ENCODE data around the gene MROH7.

Gene MROH7

DNA sequence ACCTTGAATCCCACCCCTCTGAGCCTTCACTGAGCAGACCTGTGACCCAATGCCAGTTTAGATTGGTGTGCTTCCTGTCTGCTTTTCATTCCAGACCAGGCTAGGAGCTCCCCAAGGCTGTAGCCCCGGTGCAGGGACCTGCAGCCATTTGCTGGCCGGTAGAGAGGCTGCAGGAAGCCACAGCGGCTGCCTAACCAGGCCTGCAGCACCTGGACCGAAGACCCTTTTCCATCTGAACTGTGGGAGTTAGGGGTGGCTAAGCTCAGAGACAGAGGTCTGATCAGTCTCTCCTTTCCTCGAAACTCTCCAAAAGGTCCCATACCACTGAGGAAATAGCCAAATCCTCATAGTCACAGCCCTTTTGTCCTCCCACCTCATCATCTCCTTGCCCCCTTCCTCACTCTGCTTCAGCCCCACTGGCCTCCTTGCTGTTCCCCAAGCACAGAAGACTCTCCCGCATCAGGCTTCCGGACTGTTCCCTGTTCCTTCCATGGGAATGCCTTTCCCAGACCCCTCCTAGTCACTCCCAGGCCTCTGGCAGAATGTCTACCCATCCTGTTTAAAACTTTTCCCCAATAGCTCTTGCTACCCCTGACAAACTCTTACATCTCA is 73.4 kb downstream of the MROH7 start:
- no peak overlapping the region for H3K4me3 ChIP-seq (ENCODE audit: low read depth, low read length)
- TF ChIP-seq, protein P1, sequence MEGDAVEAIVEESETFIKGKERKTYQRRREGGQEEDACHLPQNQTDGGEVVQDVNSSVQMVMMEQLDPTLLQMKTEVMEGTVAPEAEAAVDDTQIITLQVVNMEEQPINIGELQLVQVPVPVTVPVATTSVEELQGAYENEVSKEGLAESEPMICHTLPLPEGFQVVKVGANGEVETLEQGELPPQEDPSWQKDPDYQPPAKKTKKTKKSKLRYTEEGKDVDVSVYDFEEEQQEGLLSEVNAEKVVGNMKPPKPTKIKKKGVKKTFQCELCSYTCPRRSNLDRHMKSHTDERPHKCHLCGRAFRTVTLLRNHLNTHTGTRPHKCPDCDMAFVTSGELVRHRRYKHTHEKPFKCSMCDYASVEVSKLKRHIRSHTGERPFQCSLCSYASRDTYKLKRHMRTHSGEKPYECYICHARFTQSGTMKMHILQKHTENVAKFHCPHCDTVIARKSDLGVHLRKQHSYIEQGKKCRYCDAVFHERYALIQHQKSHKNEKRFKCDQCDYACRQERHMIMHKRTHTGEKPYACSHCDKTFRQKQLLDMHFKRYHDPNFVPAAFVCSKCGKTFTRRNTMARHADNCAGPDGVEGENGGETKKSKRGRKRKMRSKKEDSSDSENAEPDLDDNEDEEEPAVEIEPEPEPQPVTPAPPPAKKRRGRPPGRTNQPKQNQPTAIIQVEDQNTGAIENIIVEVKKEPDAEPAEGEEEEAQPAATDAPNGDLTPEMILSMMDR (IDR thresholded peaks at IDR 0.05; ENCODE audit: control insufficient read depth, extremely low read depth, insufficient read depth), result no peak
- no peak for DNase-seq (ENCODE audit: low read depth)

DNA sequence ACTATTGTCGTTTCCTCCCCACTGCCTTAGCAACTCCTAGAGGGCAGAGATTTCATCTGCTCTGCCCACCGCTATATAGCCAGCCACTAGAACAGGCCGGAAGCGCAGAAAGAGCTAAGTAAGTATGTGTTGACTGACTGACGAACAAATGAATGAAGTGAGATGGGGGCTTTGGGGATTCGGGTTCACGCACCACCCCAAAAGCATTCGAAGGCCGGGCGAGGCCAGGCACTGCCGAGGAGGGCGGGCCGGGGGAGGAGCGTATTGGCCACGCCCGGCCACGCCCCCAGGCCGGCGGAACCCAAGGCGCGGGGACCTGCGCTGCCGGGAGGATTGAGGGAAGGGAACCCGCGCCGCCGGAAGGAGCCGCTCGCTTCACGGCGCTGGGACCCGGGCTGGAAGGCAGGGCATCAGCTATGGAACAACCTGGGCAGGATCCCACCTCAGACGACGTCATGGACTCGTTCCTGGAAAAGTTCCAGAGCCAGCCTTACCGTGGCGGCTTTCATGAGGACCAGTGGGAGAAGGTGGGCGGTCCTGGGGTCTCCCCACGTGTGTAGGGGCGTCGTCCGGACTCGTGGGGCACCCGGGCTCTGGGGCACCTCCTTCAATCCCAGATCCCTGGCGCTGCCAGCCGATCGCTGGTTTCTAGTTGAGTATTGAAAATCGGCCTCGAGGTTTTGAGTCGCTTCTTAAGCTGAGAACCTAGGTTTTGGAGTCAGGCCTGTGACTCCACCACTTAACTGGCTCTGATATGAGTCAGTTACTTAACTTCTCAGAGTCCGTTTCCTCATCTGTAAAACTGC is 74.1 kb downstream of the MROH7 start, which contains the start of gene TTC4:
TSS of gene TTC4 (plus strand) at position 369 of the 806 bp plus-strand sequence. CDS start at position 417, 48 bp downstream.
- H3K4me3 ChIP-seq (ENCODE audit: low read depth, low read length), result peak within 1 kb of the TSS; percentile 84
- TF ChIP-seq, protein P1 (IDR thresholded peaks at IDR 0.05; ENCODE audit: control insufficient read depth, extremely low read depth, insufficient read depth), result no peak
- DNase-seq (ENCODE audit: low read depth), result no peak

DNA sequence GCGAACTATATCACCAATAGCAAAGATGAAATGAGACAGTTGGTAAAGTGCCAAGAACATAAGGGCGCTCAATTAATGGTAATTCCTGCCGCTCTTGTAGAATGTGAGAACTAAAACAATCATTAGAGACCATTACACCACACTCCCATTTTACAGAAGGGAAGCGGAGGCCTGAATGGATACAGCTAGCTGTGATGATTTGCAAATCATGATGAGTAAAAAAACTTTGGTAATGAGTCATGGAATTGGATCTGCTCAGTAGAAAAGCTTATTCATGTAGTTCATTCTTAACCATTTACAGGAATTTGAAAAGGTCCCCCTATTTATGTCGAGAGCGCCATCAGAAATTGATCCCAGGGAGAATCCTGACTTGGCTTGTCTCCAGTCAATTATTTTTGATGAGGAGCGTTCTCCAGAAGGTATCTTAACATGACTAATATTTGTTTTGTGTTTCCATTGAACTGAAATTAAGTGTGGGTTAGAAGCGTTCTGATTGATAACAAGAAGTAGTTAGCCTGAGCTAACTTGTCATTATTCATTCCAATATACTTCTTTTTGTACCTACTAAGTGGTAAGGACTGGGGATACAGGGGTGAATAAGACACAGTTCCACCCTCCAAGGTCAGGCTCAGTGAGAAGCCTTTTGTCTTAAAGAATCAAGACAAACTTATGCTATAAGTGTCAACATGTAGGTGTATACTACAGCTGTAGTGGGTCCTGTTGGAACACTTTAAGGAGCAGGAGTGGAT is 74.9 kb downstream of the MROH7 start:
- H3K4me3 ChIP-seq (ENCODE audit: low read depth, low read length), result peak overlapping the region; percentile 84
- TF ChIP-seq, protein P1 (IDR thresholded peaks at IDR 0.05; ENCODE audit: control insufficient read depth, extremely low read depth, insufficient read depth), result no peak
- no peak for DNase-seq (ENCODE audit: low read depth)

DNA sequence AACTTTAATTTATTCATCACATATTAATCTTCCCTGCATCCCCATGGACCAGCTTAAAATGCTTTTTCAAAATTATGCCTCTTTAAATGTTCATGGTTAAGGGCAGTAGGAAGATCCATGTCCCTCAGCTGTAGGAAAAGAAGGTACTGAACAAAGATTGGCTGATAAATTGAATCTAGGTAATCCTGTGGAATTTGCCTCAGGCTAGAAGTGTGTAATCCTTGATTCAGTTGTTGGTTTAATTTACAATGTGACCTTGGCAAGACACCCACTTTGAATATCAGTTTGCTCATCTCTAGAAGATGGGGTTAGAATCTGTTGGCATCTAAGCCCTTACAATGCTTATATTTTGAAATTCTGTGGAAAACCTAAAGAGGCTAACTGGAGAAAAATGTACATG is 80.1 kb downstream of the MROH7 start:
- TF ChIP-seq, protein P1 (IDR thresholded peaks at IDR 0.05; ENCODE audit: control insufficient read depth, extremely low read depth, insufficient read depth), result no peak
- DNase-seq (ENCODE audit: low read depth), result no peak
- H3K4me3 ChIP-seq (ENCODE audit: low read depth, low read length), result no peak overlapping the region

DNA sequence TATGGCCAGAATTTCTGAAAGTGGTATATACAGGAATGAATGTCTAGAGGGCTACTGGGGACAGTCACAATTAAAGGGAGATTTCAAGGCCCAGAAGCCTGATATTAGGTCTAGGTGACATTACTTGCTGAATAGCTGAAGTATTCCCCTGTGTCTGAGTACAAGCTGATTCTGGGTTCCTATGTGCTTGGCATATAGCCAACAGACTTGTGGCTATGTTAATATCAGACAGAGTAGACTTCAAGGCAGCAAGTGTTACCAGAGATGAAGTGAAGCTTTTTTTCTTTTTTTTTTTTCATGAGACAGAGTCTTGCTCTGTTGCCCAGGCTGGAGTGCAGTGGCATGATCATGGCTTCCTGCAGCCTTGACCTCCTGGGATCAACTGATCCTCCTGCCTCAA is 82.4 kb downstream of the MROH7 start:
- no peak for DNase-seq (ENCODE audit: low read depth)
- TF ChIP-seq, protein P1 (IDR thresholded peaks at IDR 0.05; ENCODE audit: control insufficient read depth, extremely low read depth, insufficient read depth), result no peak

DNA sequence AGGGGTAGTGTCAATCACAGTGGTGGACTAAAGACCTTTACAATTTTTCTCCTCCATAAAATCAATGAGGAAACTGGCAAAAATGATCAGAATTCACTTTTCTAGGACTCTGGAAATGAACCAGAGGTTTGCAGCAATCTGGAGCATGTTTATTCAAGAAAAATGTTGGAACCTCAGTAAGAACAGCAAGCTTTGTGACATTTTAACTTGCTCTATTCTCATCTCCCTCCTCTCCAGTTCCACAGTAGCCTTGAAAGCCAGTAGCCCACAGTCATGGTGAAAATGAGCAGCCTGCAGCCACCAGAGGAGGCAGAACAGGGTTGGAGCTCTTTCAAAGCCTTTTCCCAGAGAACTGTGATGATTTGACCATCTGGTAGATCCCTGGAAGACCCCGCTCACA is 83.2 kb downstream of the MROH7 start:
- TF ChIP-seq, protein P1 (IDR thresholded peaks at IDR 0.05; ENCODE audit: control insufficient read depth, extremely low read depth, insufficient read depth), result no peak
- no peak for DNase-seq (ENCODE audit: low read depth)
- no peak overlapping the region for H3K4me3 ChIP-seq (ENCODE audit: low read depth, low read length)

More for the DNA sequence above, 82.4 kb downstream of the MROH7 start:
- H3K4me3 ChIP-seq (ENCODE audit: low read depth, low read length), result no peak overlapping the region
